ENCODE results near the gene C10orf95.

C10orf95 gene

DNA sequence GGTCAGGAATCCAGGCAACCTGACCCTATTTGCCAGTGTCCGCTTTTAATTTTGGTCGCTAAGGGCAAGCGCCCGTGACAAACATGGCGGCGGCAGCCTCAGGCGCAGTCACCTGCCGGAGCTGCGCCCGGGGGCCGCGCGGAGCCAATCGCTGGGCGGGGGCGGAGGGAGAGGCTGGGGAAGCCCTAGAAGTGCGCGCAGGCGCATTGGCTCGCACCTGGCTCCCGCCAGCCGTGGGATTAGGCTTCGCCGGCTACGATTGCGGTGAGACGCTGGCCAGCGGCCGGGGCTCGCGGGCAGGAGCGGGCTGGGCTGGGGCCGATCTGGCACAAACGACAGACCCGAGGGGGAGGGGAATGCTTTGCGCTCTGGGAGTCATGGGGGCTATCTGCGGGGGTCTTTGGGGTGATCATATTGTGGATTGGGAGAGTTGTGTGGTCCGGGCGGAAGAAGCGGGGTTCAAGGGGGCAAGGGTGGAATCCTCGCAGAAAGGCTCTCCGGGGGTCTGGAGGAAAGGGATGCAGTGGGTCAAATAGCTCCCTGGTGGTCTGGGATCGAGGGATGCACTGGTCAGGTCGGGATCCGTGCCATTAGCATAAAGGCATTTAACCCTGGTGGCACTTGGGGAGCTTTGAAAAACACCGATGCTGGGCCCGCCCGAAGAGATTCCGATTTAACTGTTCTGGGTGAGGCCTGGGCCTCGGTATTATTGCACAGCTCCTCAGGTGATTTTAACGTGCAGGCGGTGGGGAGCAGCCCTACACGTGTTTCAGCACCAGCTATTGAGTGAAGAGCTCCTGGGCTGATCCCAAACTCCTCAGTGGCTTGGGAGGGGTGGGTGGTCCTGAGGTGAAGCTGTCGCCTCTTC is 10.1 kb upstream of the C10orf95 start:
- Histone ChIP-seq H3K4me1 (peaks cover 15% of the 10 kb centered on the region), H3K27ac (no peak overlapping the region), H3K79me2 (peaks cover 2% of the 10 kb centered on the region), H3K9ac (peak overlapping the region; percentile 17), H3K4me2 (ENCODE audit: low read length) (peak overlapping the region; percentile 83), H3K27me3 (ENCODE audit: control insufficient read depth, insufficient read depth, low read length) (no peaks in the 10 kb centered on the region), H3K4me3 (ENCODE audit: low read depth, low read length) (peak overlapping the region; percentile 59), H2AFZ (peak overlapping the region; percentile 100), H3K9me3 (ENCODE audit: control insufficient read depth, low read length) (no peaks in the 10 kb centered on the region), H3K36me3 (ENCODE audit: control insufficient read depth, insufficient read depth, low read length) (no peaks in the 10 kb centered on the region)
- TF ChIP-seq, protein P1, sequence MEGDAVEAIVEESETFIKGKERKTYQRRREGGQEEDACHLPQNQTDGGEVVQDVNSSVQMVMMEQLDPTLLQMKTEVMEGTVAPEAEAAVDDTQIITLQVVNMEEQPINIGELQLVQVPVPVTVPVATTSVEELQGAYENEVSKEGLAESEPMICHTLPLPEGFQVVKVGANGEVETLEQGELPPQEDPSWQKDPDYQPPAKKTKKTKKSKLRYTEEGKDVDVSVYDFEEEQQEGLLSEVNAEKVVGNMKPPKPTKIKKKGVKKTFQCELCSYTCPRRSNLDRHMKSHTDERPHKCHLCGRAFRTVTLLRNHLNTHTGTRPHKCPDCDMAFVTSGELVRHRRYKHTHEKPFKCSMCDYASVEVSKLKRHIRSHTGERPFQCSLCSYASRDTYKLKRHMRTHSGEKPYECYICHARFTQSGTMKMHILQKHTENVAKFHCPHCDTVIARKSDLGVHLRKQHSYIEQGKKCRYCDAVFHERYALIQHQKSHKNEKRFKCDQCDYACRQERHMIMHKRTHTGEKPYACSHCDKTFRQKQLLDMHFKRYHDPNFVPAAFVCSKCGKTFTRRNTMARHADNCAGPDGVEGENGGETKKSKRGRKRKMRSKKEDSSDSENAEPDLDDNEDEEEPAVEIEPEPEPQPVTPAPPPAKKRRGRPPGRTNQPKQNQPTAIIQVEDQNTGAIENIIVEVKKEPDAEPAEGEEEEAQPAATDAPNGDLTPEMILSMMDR (IDR thresholded peaks at IDR 0.05) = no peak

- TF ChIP-seq, protein P1 (IDR thresholded peaks at IDR 0.05) = no peak
- Histone ChIP-seq H3K9ac (no peak overlapping the region), H3K79me2 (peaks cover 2% of the 10 kb centered on the region), H3K27ac (no peak overlapping the region), H3K4me3 (ENCODE audit: low read depth, low read length) (peak overlapping the region; percentile 59), H3K27me3 (ENCODE audit: control insufficient read depth, insufficient read depth, low read length) (no peaks in the 10 kb centered on the region), H3K9me3 (ENCODE audit: control insufficient read depth, low read length) (no peaks in the 10 kb centered on the region), H3K4me1 (peaks cover 15% of the 10 kb centered on the region), H3K36me3 (ENCODE audit: control insufficient read depth, insufficient read depth, low read length) (no peaks in the 10 kb centered on the region), H3K4me2 (ENCODE audit: low read length) (peak overlapping the region; percentile 83), H2AFZ (peak overlapping the region; percentile 100)
These were observed 9.5 kb upstream of the C10orf95 start for GRCh38 chr10:102460836-102461186.

DNA sequence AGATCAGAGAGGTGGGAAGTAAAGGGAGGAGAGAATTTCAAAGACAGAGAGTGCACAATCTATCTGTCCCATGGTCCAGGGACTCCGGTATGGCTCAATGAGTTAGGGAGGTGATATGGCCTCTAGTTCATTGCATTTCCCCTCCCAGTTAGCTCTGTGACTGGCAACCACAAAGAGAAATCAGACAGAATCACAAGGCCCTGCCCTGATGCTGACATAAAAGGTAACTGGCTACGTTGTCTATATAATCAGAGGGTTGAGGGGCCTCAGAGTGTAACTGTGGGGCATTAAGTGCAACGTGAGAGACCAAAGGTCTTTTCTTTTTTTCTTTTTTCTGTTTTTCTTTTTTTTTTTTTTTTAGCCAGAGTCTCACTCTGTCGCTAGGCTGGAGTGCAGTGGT is 7.3 kb upstream of the C10orf95 start:
- Histone ChIP-seq H3K4me3 (ENCODE audit: low read depth, low read length) (no peak overlapping the region), H3K36me3 (ENCODE audit: control insufficient read depth, insufficient read depth, low read length) (no peaks in the 10 kb centered on the region), H3K9ac (no peak overlapping the region), H3K9me3 (ENCODE audit: control insufficient read depth, low read length) (no peaks in the 10 kb centered on the region), H3K27ac (no peak overlapping the region), H3K4me1 (peaks cover 15% of the 10 kb centered on the region), H2AFZ (no peak overlapping the region), H3K27me3 (ENCODE audit: control insufficient read depth, insufficient read depth, low read length) (no peaks in the 10 kb centered on the region), H3K4me2 (ENCODE audit: low read length) (no peak overlapping the region), H3K79me2 (peaks cover 2% of the 10 kb centered on the region)
- TF ChIP-seq, protein P1 (IDR thresholded peaks at IDR 0.05) = no peak

GRCh38 chr10:102457591-102458150 is 6.3 kb upstream of the C10orf95 start:
- Histone ChIP-seq H3K27ac (no peak overlapping the region), H3K4me3 (ENCODE audit: low read depth, low read length) (no peak overlapping the region), H3K27me3 (ENCODE audit: control insufficient read depth, insufficient read depth, low read length) (no peaks in the 10 kb centered on the region), H3K9me3 (ENCODE audit: control insufficient read depth, low read length) (no peaks in the 10 kb centered on the region), H3K36me3 (ENCODE audit: control insufficient read depth, insufficient read depth, low read length) (no peaks in the 10 kb centered on the region), H3K9ac (no peak overlapping the region), H2AFZ (no peak overlapping the region), H3K79me2 (peaks cover 2% of the 10 kb centered on the region), H3K4me1 (peaks cover 9% of the 10 kb centered on the region), H3K4me2 (ENCODE audit: low read length) (no peak overlapping the region)
- TF ChIP-seq, protein P1 (IDR thresholded peaks at IDR 0.05) = no peak
